NCI-H446 (cell line): ENCODE data around the gene S100A11.

Experiments
- DNase-seq, 2 experiments: peaks; one replicate each; lab custom pipeline; 2025; lab: John Stamatoyannopoulos, UW

S100A11 gene

GRCh38 chr1:152001631-152002584 is 34.9 kb downstream of the S100A11 start:
- DNase-seq: peak; percentile 73 to 83

- DNase-seq: no peak
Measured at GRCh38 chr1:152000964-152001630, 35.7 kb downstream of the S100A11 start.

- no peak for DNase-seq
Measured at GRCh38 chr1:151998611-151999362, 38.0 kb downstream of the S100A11 start.

GRCh38 chr1:151997284-151997570 is 39.6 kb downstream of the S100A11 start:
- DNase-seq: no peak

GRCh38 chr1:151995774-151996173 is 41.0 kb downstream of the S100A11 start:
- no peak for DNase-seq

GRCh38 chr1:151994956-151995355 is 41.8 kb downstream of the S100A11 start:
- DNase-seq: peak; percentile 7 to 18

- DNase-seq: no peak
Measured at GRCh38 chr1:151993734-151994496, 42.9 kb downstream of the S100A11 start, which contains the start of gene S100A10. TSS of gene S100A10 (minus strand) at chr1:151993859. CDS start at chr1:151986230, 7,629 bp downstream.

- DNase-seq: no peak
Measured at GRCh38 chr1:151993084-151993733, 43.6 kb downstream of the S100A11 start.

GRCh38 chr1:151992303-151993083 is 44.3 kb downstream of the S100A11 start:
- peak in 1 of 2 experiments; percentile 42 for DNase-seq

GRCh38 chr1:151991663-151992302 is 45.0 kb downstream of the S100A11 start:
- no peak for DNase-seq

GRCh38 chr1:151990856-151991198 is 46.0 kb downstream of the S100A11 start:
- peak; percentile 23 to 67 for DNase-seq

GRCh38 chr1:151990058-151990855 is 46.5 kb downstream of the S100A11 start:
- DNase-seq: no peak

GRCh38 chr1:151989211-151989862 is 47.5 kb downstream of the S100A11 start:
- DNase-seq: peak in 1 of 2 experiments; percentile 55

- DNase-seq: no peak
Measured at GRCh38 chr1:151988405-151988923, 48.3 kb downstream of the S100A11 start.

- no peak for DNase-seq
Measured at GRCh38 chr1:151986501-151987190, 50.2 kb downstream of the S100A11 start.

GRCh38 chr1:151985768-151986167 is 51.0 kb downstream of the S100A11 start:
- no peak for DNase-seq

- no peak for DNase-seq
Measured at GRCh38 chr1:151985270-151985669, 51.5 kb downstream of the S100A11 start.
